B cell (primary cell): Measurements from ENCODE around the gene ZNF253. TPM values are rescaled to one million over a fixed set of nuclear protein-coding genes. Genes with fewer than 3 reads are reported as not detected.

Experiments
- ATAC-seq: fragments of 200-7000 bp; cut with Tn5 transposase; one replicate; pipeline ENCODE4 v1.10.0; 2021; ENCODE audit warnings: low read depth, mild to moderate bottlenecking, moderate number of reproducible peaks, moderate library complexity
- CTCF ChIA-PET: fragments of 350-600 bp; sonication (Branson Sonifier 250); formaldehyde crosslinking; loops from one replicate; lab custom pipeline; 2021; ENCODE audit warnings: antibody characterized with exemption, inconsistent platforms; lab: Charles Lee
- POLR2A ChIA-PET: fragments of 350-600 bp; sonication (Branson Sonifier 250); formaldehyde crosslinking; loops from one replicate; lab custom pipeline; 2021; ENCODE audit warnings: antibody characterized with exemption; lab: Charles Lee
- DNase-seq: peaks from one replicate; pipeline ENCODE4 v3.0.0; 2013
- H2AFZ ChIP-seq: 2 replicates; pipeline ENCODE4 v1.6.1; 2012; ENCODE audit warnings: mild to moderate bottlenecking, low read depth, low read length; ENCODE audit not compliant: insufficient read depth, poor library complexity, severe bottlenecking
- H3K27ac ChIP-seq, 2 donors: 1 replicate in 1 of 2; 2 replicates in 1 of 2; pipeline ENCODE4 v1.5.1; 2012 to 2013; ENCODE audit warnings: low read length in 2 of 2, mild to moderate bottlenecking in 2 of 2, moderate library complexity in 1 of 2
- H3K27me3 ChIP-seq, 4 experiments: fragments of 200-600 bp in 1 of 4; sonication (generic) in 1 of 4; replicated peaks in 1 of 4; 1 replicate in 2 of 4; 2 replicates in 2 of 4; pipeline versions ENCODE4 v1.6.1 to v1.7.0; 2013 to 2016; ENCODE audit warnings: low read length in 3 of 4, mild to moderate bottlenecking in 2 of 4, mixed read lengths in 1 of 4, moderate library complexity in 1 of 4; ENCODE audit not compliant: insufficient read depth in 4 of 4, control insufficient read depth in 3 of 4; ENCODE audit errors: control extremely low read depth in 1 of 4
- H3K36me3 ChIP-seq, 2 experiments: replicated peaks in 1 of 2; 1 replicate in 1 of 2; 2 replicates in 1 of 2; pipeline versions ENCODE4 v1.6.1 to v1.7.1; 2013; ENCODE audit warnings: low read length in 1 of 2; ENCODE audit not compliant: insufficient read depth in 2 of 2, control insufficient read depth in 1 of 2; ENCODE audit errors: control extremely low read depth in 1 of 2, extremely low read depth in 1 of 2
- H3K4me1 ChIP-seq, 2 donors: fragments of 200-600 bp in 1 of 2; sonication (generic) in 1 of 2; 1 replicate in 1 of 2; 2 replicates in 1 of 2; pipeline versions ENCODE4 v1.5.1 to v1.6.1; 2013 to 2017; ENCODE audit warnings: low read length in 2 of 2; ENCODE audit not compliant: control insufficient read depth in 2 of 2, insufficient read depth in 2 of 2
- H3K4me2 ChIP-seq: replicated peaks from 2 replicates; pipeline ENCODE3; 2012; ENCODE audit warnings: mild to moderate bottlenecking, low read depth, low read length; ENCODE audit not compliant: poor library complexity, severe bottlenecking
- H3K4me3 ChIP-seq, 5 experiments: fragments of 200-600 bp in 1 of 5; sonication (generic) in 1 of 5; 1 replicate in 3 of 5; 2 replicates in 2 of 5; pipeline versions ENCODE4 v1.5.1 to v1.7.0; 2011 to 2016; ENCODE audit warnings: low read length in 4 of 5, mild to moderate bottlenecking in 4 of 5, low read depth in 2 of 5, control low read depth in 1 of 5, moderate library complexity in 1 of 5; ENCODE audit not compliant: insufficient read depth in 1 of 5; ENCODE audit errors: control extremely low read depth in 1 of 5, extremely low read depth in 1 of 5
- H3K79me2 ChIP-seq: fragments of 200-600 bp; sonication (generic); one replicate; pipeline ENCODE4 v1.6.0; 2016; ENCODE audit warnings: low read length; ENCODE audit not compliant: control insufficient read depth, insufficient read depth
- H3K9ac ChIP-seq: fragments of 200-600 bp; sonication (generic); 2 replicates; pipeline ENCODE4 v1.6.1; 2017; ENCODE audit warnings: mild to moderate bottlenecking, low read length, moderate library complexity
- H3K9me3 ChIP-seq, 3 donors: one replicate each; pipeline versions ENCODE4 v1.6.1 to v1.7.1; 2013; ENCODE audit warnings: low read length in 2 of 3; ENCODE audit not compliant: control insufficient read depth in 2 of 3, insufficient read depth in 1 of 3; ENCODE audit errors: control extremely low read depth in 1 of 3
- H4K20me1 ChIP-seq: 2 replicates; pipeline ENCODE4 v1.6.0; 2012; ENCODE audit warnings: mild to moderate bottlenecking, low read length; ENCODE audit not compliant: insufficient read depth, control insufficient read depth, poor library complexity, severe bottlenecking
- H3K27ac Mint-ChIP-seq: one replicate; pipeline ENCODE4 v1.8.0; 2021; ENCODE audit warnings: mixed read lengths
- H3K27me3 Mint-ChIP-seq: one replicate; pipeline ENCODE4 v1.8.0; 2021; ENCODE audit warnings: mixed read lengths
- H3K4me1 Mint-ChIP-seq: one replicate; pipeline ENCODE4 v1.8.0; 2021; ENCODE audit warnings: mixed read lengths
- H3K4me3 Mint-ChIP-seq: one replicate; pipeline ENCODE4 v1.8.0; 2021; ENCODE audit warnings: mixed read lengths
- H3K9me3 Mint-ChIP-seq: one replicate; pipeline ENCODE4 v1.8.0; 2022; ENCODE audit warnings: mixed read lengths; ENCODE audit not compliant: insufficient read depth
- EZH2 ChIP-seq: IDR thresholded peaks from 2 replicates; pipeline ENCODE4 v1.6.1; 2012; ENCODE audit warnings: borderline replicate concordance, low read depth, mild to moderate bottlenecking, moderate library complexity, low read length; ENCODE audit not compliant: insufficient read depth, poor library complexity, severe bottlenecking
- WGBS: methylation state at CpG from one replicate; pipeline ENCODE4 v1.1.5; 2013; ENCODE audit warnings: missing lambda C conversion rate; ENCODE audit not compliant: insufficient coverage; 5-methylcytosine and 5-hydroxymethylcytosine counted together
- intact Hi-C: fragments of 100-400 bp; cut with micrococcal nuclease; formaldehyde crosslinking; loops from one replicate; pipeline ENCODE4 v1.10.0; 2022
- polyA plus RNA-seq: library from polyadenylated mRNA; depleted of rRNA; stranded (reverse); fragments of >200 nt; gene quantifications from 2 replicates; pipeline ENCODE4 v1.2.3, GENCODE V29; 2012
- total RNA-seq, 2 donors: library from RNA; stranded (reverse); fragments of 120-200 nt in 1 of 2; gene quantifications; 1 replicate in 1 of 2; 2 replicates in 1 of 2; pipeline versions ENCODE4 v1.2.3 to v1.2.4, GENCODE V29; 2013 to 2022
- TF ChIP-seq, protein P1 (sequence below): fragments of 200-600 bp; IDR thresholded peaks from one replicate; pipeline ENCODE4 v1.8.0; 2022; ENCODE audit warnings: antibody characterized with exemption, mild to moderate bottlenecking

Gene ZNF253
- total and polyA plus RNA-seq, 2 donors (not counting 1 experiment from before 2014, with no cell fraction given) = 5.5 to 28.6 TPM

DNA sequence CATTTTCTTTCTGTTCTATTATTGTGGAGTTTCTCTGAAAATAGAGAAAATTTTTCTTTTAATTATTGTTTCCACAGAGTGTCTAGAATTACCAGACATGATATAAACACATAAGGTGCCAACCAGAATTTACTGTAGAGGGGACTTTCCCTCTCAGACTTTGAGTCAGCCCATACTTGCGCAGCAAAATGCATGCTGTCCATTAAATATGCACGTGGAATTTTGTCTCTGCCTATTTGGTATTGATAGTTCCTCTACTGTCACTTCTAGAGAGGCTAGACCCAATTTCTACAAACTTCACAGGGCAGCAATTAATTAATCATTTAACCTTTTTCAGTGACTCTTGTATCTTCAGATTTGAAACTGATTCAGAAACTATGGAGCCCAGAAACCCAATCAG lies 44.0 kb downstream of the ZNF253 start:
- Histone ChIP-seq H4K20me1 (no peaks in the 10 kb centered on the region), H3K27ac (no peak overlapping the region), H3K4me1 (no peaks in the 10 kb centered on the region), H2AFZ (no peak overlapping the region), H3K4me2 (no peak overlapping the region), H3K9me3 (peaks cover 0 to 4% (median 0%) of the 10 kb centered on the region in 3 donors), H3K4me3 (no peak overlapping the region), H3K36me3 (peaks cover 0 to 2% of the 10 kb centered on the region in 2 experiments), H3K79me2 (peaks cover 27% of the 10 kb centered on the region), H3K9ac (no peak overlapping the region), H3K27me3 (no peaks in the 10 kb centered on the region)
- WGBS = no CpG with 5 or more reads among the region's 2 CpGs
- Mint-ChIP-seq H3K4me1 (peaks cover 18% of the 10 kb centered on the region), H3K4me3 (no peak overlapping the region), H3K27ac (no peak overlapping the region), H3K9me3 (no peaks in the 10 kb centered on the region), H3K27me3 (no peaks in the 10 kb centered on the region)
- ChIA-PET CTCF (no interaction called here), POLR2A (no interaction called here)
- intact Hi-C loops = no loop called here
- ATAC-seq (no peak), DNase-seq (no peak)
- TF ChIP-seq, protein P1, sequence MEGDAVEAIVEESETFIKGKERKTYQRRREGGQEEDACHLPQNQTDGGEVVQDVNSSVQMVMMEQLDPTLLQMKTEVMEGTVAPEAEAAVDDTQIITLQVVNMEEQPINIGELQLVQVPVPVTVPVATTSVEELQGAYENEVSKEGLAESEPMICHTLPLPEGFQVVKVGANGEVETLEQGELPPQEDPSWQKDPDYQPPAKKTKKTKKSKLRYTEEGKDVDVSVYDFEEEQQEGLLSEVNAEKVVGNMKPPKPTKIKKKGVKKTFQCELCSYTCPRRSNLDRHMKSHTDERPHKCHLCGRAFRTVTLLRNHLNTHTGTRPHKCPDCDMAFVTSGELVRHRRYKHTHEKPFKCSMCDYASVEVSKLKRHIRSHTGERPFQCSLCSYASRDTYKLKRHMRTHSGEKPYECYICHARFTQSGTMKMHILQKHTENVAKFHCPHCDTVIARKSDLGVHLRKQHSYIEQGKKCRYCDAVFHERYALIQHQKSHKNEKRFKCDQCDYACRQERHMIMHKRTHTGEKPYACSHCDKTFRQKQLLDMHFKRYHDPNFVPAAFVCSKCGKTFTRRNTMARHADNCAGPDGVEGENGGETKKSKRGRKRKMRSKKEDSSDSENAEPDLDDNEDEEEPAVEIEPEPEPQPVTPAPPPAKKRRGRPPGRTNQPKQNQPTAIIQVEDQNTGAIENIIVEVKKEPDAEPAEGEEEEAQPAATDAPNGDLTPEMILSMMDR = no peak
- TF ChIP-seq EZH2 = no peak

- no peaks in the 10 kb centered on the region for H4K20me1 ChIP-seq
These were observed 45.5 kb downstream of the ZNF253 start for GRCh38 chr19:19911150-19911549.

More at GRCh38 chr19:19911150-19911549, 45.5 kb downstream of the ZNF253 start:
- TF ChIP-seq EZH2 = no peak
- TF ChIP-seq, protein P1 = no peak
- ChIA-PET CTCF (no interaction called here), POLR2A (no interaction called here)
- Histone ChIP-seq H3K27ac (no peak overlapping the region), H3K79me2 (peaks cover 16% of the 10 kb centered on the region), H3K9ac (no peak overlapping the region), H2AFZ (no peak overlapping the region), H3K4me1 (no peaks in the 10 kb centered on the region), H3K27me3 (no peaks in the 10 kb centered on the region), H3K36me3 (peaks cover 0 to 2% of the 10 kb centered on the region in 2 experiments), H3K4me2 (no peak overlapping the region), H3K4me3 (no peak overlapping the region), H3K9me3 (peaks cover 0 to 2% (median 0%) of the 10 kb centered on the region in 3 donors)
- H3K9me3 Mint-ChIP-seq = no peaks in the 10 kb centered on the region
- H3K4me3 Mint-ChIP-seq = no peak overlapping the region
- WGBS = no CpG with 5 or more reads among the region's 1 CpG
- H3K27me3 Mint-ChIP-seq = no peaks in the 10 kb centered on the region
- no peak for ATAC-seq
- no peak for DNase-seq
- peaks cover 5% of the 10 kb centered on the region for H3K4me1 Mint-ChIP-seq
- H3K27ac Mint-ChIP-seq = no peak overlapping the region
- intact Hi-C loops = no loop called here
